GM18526 (cell line): ENCODE data around the gene ATG7.

Experiments
- POLR2A ChIP-seq: IDR thresholded peaks from 3 replicates; pipeline ENCODE4 v1.6.1; 2011; ENCODE audit not compliant: insufficient read length; ENCODE audit errors: extremely low read depth

ATG7 gene

DNA sequence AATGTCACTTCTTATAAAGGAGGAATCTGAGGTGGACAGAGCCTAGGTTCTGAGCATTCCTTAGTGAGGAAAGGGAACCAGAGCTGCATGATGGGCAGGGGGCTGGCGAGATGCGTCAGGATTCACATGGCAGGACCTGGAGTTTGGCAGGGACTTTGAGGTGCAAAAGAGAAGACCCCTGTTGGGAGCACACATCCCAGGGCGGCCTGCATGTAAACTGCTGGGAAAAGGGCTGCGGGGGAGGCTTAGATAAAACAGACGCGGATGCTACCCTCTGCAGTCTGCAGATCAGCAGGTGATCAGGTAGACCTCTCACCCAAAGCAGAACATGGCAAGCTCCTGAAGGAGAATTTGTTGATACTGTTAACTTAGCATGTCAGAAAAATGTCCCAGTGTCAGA, 203.1 kb downstream of the ATG7 start:
- TF ChIP-seq POLR2A = no peak

DNA sequence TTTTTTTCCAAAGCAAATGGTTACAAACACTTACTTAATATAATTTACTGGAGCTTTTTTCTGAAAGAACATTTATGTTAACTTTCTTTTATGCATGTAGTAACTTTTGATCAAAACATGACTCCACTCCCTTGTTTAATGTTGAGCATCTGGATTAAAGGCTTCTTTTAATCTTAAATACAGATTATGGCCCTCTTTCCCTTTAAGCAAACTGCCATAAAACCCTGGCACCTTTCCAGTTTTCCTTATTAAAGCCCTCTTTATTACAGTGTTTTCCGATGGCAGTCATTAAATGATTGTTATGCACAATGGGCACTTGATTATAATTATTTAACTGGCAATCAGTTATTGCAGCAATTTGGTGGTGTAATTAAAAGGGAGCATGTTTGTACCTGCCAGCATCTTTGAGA, 204.5 kb downstream of the ATG7 start:
- no peak for TF ChIP-seq POLR2A

DNA sequence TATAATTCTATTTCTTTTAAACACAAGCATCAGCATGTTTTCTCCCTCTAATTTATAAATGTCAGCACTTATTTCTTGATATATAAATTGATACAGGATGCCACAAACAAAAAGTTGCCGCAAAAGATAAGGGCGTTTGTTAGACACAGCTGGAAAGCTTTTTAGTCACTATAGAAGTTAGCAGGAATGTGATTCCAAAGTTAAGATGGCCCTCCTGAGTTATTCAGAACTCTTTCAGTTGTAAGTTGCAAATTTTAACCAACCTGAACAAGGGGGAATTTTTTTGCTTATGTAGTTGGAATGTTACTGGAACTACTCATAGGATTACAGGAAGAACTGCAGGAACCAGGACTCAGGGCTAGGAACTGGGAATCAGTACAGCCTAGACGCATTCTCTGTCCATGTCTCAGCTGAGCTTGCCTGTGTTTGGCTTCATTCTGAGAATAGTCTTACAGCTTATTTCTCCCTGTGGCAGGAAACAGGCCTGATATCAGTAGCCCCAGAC, 205.3 kb downstream of the ATG7 start:
- no peak for TF ChIP-seq POLR2A

GRCh38 chr3:11478167-11478566, 206.0 kb downstream of the ATG7 start:
- TF ChIP-seq POLR2A = no peak

DNA sequence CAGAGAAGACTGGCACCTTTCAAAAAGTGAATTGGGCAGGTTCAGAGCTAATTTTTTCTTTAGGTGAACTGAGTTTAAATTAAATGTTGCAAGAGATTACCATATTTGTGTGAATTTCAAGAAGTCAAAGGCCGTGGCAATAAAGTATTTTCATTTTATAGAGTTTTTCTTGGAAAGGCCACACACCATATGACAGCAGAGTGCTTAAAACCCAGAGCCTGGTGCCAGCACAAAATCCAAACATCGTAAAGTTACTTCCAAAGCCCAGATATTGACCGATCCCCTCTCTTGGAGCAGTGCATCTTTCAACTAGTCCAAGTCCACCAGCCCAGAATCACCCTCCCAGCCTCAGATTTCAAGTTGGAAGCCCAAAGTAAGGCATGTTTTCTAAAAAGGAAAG, 207.0 kb downstream of the ATG7 start:
- TF ChIP-seq POLR2A = no peak

DNA sequence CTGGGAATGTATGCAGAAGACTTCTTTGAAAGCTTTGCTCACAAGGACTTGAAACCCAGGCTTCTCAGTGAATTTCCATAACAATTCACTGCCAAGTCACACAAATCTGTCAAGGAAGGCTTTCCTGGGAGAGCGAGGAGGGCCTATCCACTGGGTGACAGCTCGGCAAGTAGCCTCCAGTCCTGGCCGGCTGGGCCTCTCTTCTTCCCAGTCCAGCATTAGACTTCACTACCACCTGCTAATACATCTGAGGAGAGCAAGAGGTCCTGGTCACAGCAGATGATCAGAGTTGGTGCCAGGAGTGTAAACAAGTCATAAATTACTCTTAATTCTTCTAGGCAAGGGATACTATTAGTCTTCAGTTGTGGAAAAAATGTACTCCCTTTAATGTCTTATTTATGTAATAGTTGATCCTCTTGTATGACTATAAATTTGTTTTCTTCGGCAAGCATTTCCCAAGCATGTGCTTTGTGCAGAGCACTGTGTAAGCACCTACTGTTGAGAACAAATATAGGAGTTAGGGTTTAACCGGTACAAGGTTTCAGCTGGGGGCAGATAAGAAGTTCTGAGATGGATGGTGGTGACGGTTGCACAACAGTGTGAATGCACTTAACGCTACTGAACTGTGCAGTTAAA, 208.6 kb downstream of the ATG7 start:
- no peak for TF ChIP-seq POLR2A

GRCh38 chr3:11481556-11481955, 209.4 kb downstream of the ATG7 start:
- TF ChIP-seq POLR2A = no peak

DNA sequence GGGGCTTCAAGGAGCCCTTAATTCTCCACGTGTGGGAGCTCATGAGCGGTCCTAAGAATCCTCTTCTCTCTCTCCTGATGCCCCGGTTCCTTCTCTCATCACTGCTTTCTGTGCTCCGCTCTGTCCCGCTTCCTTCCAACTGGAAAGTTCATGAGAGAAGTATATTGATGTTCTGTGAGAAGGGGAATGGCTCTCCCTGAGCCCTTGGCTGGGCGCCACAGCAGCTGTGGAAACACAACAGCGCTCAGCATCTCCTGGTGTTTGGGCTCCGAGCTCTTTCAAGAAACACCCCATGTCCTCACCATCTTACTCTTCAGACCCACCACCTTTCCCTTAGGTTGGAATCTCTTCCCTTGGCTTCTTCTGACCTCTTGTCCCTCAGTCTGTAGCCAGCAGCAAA, 209.8 kb downstream of the ATG7 start:
- TF ChIP-seq POLR2A = no peak

DNA sequence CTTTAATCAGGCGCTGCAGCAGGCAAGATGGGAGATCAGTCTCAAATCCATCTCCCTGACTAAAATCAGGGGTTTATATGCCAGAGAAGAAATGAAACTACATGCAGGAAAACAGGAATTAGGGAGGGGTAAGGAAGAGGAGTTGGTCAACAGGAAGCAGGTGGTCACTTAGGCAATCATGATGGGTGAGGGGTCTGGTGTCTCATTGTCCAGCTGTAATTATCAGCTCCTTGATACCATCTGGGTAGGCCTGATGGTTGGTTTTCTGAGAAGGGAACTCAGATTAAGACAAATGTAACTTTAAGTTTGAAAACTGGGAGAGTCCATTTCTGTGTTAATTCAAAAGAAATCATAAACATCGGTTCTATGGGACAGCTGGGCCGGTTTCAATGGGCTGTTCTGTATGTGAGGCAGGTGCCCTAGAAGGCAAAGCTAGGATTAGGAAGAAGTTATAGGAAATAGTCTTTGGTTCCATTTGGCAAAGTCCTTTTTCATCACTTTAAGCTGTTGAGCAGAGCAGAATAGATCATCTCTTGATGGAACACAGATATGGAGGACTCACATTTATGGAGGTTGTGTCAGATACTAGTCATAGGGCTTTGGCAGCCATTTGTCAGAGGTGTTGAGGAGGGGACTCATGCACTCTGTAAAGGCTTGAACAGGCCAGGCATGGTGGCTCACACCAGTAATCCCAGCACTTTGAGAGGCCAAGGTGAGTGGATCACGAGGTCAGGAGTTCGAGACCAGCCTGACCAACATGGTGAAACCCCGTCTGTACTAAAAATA, 222.1 kb downstream of the ATG7 start:
- TF ChIP-seq POLR2A = no peak

GRCh38 chr3:11495948-11496557, 223.9 kb downstream of the ATG7 start:
- TF ChIP-seq POLR2A = no peak

DNA sequence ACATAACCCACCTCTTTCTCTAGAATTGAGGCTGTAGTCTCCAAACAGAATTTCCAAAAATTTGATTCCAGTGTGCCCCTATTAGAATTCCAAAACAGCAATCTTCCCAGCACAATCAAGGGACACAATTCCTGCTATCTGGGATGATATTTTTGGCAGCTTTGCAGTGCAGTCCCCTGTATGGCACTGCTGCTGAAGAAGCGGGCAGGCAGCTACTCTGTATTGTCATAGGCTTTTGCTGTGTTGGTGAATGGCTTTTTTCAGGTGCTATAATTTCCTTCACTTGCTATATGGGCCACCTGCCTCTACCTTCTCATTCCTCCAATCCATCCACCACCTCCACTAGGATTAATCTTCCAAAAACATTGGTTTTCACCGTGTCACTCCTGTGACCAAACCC, 226.0 kb downstream of the ATG7 start:
- TF ChIP-seq POLR2A = no peak

GRCh38 chr3:11498646-11499045, 226.4 kb downstream of the ATG7 start:
- no peak for TF ChIP-seq POLR2A

- TF ChIP-seq POLR2A = no peak
These were observed 226.9 kb downstream of the ATG7 start for GRCh38 chr3:11499144-11499543.

DNA sequence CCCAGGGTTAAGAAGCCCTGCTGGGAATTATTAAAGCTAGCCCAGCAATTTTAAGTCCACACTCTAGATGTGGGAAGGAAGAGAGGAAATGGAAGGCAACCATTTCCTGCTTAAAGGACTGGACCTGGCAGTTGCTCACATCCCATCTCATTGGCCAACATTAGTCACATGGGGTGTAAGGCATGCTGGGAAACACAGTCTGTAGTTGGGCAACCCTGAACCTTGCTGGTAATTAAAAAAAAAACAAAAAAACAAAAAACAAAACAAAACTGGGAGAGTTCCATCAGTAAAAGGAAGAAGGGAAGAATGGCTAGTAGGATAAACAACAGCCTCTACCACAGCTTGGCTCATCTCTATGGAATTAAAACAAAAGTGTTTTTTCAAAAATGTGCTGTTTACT, 235.5 kb downstream of the ATG7 start:
- TF ChIP-seq POLR2A = no peak

DNA sequence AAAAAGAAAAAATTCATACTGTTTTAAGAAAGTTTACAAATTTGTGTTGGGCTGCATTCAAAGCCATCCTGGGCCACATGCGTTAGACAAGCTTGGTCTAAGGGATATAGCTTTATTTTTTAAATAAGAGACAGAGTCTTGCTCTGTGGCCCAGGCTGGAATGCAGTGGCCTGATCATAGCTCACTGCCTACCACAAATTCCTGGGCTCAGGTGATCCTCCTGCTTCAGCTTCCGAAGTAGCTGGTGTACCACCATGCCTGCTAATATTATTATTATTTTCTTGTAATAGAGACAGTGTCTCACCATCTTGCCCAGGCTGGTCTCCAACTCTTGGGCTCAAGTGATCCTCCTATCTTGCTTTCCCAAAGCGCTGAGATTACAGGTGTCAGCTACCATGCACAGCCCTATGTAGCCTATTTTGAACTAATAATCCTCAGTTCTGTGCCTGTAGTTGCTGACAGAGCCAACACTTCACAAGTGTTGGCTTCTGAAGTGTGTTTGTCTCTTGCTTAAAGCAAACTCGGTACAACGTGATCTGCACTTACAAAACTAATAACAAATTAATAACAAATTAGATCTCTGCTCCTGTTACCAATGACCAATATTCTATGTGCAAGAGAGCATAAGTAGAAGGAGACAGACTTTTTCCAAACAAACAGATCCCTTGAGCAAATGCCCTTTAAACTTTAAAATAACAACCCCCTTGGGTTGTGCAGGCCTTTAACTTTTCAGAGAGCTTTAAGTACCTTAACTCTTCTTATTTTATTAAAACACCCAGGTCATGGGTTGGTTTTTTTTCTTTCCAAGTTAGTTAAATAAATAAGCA, 236.4 kb downstream of the ATG7 start:
- no peak for TF ChIP-seq POLR2A

GRCh38 chr3:11509173-11510000, 237.2 kb downstream of the ATG7 start:
- TF ChIP-seq POLR2A = no peak
